HepG2 (cell line): ENCODE data around the gene PMEPA1.

Experiments used
- BRD4 ChIP-seq: sonication (generic); formaldehyde crosslinking; IDR thresholded peaks from 2 replicates; pipeline ENCODE4 v1.4.0; 2020; ENCODE audit warnings: missing genetic modification reagents
- BRF2 ChIP-seq: sonication (generic); formaldehyde crosslinking; IDR thresholded peaks from 2 replicates; pipeline ENCODE4 v1.8.1; 2022; ENCODE audit warnings: mild to moderate bottlenecking, missing genetic modification reagents
- CTCF ChIP-seq: sonication (generic); formaldehyde crosslinking; IDR thresholded peaks from 2 replicates; pipeline ENCODE4 v1.5.0; 2020; ENCODE audit warnings: mild to moderate bottlenecking, missing genetic modification reagents, moderate library complexity
- DR1 ChIP-seq: sonication (generic); formaldehyde crosslinking; IDR thresholded peaks from 2 replicates; pipeline ENCODE4 v1.8.0; 2021; ENCODE audit warnings: mild to moderate bottlenecking, missing genetic modification reagents, inconsistent platforms
- JUNB ChIP-seq: sonication (generic); formaldehyde crosslinking; IDR thresholded peaks from 2 replicates; pipeline ENCODE4 v1.8.0; 2022; ENCODE audit warnings: missing genetic modification reagents, mild to moderate bottlenecking, borderline replicate concordance
- POLR2A ChIP-seq, 2 experiments: IDR thresholded peaks; 2 replicates each; pipeline ENCODE4 v1.6.1; 2011; ENCODE audit warnings: low read depth in 2 of 2, low read length in 2 of 2, mild to moderate bottlenecking in 1 of 2, moderate library complexity in 1 of 2; ENCODE audit not compliant: insufficient read depth in 1 of 2
- PTBP1 ChIP-seq: fragments of 200-400 bp; formaldehyde crosslinking; IDR thresholded peaks from 2 replicates; pipeline ENCODE4 v1.6.1; 2018; ENCODE audit warnings: low read length, low read depth; ENCODE audit not compliant: poor library complexity, severe bottlenecking
- SP1 ChIP-seq, 2 experiments: fragments of 450-650 bp in 1 of 2; sonication (generic) in 1 of 2; formaldehyde crosslinking in 1 of 2; IDR thresholded peaks; 2 replicates each; pipeline versions ENCODE4 v1.4.0 to v1.6.1; 2016 to 2020; ENCODE audit warnings: missing genetic modification reagents in 1 of 2
- SUZ12 ChIP-seq: fragments of 150-350 bp; IDR thresholded peaks from 2 replicates; pipeline ENCODE4 v1.6.1; 2014; ENCODE audit warnings: low read depth, low read length
- TAF1 ChIP-seq: sonication (generic); formaldehyde crosslinking; IDR thresholded peaks from 2 replicates; pipeline ENCODE4 v1.4.0; 2020; ENCODE audit warnings: missing genetic modification reagents
- ZBTB21 ChIP-seq: sonication (generic); formaldehyde crosslinking; IDR thresholded peaks from 2 replicates; pipeline ENCODE4 v1.4.0; 2020; ENCODE audit warnings: missing genetic modification reagents

GRCh38 chr20:57656821-57657534 lies 52.8 kb downstream of the PMEPA1 start:
- TF ChIP-seq POLR2A (IDR thresholded peaks at IDR 0.05; ENCODE audit: insufficient read depth in 1 of 2, low read depth in 2 of 2, low read length in 2 of 2): no peak
- TF ChIP-seq CTCF (CRISPR knock-in tag): no peak
- TF ChIP-seq JUNB (CRISPR knock-in tag): no peak
- no peak for TF ChIP-seq BRF2 (CRISPR knock-in tag)
- no peak for TF ChIP-seq SP1 (IDR thresholded peaks at IDR 0.05)
- no peak for TF ChIP-seq SP1 (CRISPR knock-in tag; IDR thresholded peaks at IDR 0.05)
- TF ChIP-seq DR1 (CRISPR knock-in tag): no peak
- TF ChIP-seq BRD4 (CRISPR knock-in tag): no peak
- TF ChIP-seq PTBP1: no peak
- TF ChIP-seq SUZ12: no peak
- TF ChIP-seq ZBTB21 (CRISPR knock-in tag): no peak
- no peak for TF ChIP-seq TAF1 (CRISPR knock-in tag)
